ENCODE measurements around the gene ANKRD13A. TPM values are rescaled to one million over a fixed set of nuclear protein-coding genes. Genes with fewer than 3 reads are reported as not detected.
A peak's percentile ranks its signal among the peaks of the same experiment; 100 is the strongest.

ANKRD13A gene
- total and polyA plus RNA-seq, 9 donors = 18.3 to 53.4 (median 35.2) TPM

DNA sequence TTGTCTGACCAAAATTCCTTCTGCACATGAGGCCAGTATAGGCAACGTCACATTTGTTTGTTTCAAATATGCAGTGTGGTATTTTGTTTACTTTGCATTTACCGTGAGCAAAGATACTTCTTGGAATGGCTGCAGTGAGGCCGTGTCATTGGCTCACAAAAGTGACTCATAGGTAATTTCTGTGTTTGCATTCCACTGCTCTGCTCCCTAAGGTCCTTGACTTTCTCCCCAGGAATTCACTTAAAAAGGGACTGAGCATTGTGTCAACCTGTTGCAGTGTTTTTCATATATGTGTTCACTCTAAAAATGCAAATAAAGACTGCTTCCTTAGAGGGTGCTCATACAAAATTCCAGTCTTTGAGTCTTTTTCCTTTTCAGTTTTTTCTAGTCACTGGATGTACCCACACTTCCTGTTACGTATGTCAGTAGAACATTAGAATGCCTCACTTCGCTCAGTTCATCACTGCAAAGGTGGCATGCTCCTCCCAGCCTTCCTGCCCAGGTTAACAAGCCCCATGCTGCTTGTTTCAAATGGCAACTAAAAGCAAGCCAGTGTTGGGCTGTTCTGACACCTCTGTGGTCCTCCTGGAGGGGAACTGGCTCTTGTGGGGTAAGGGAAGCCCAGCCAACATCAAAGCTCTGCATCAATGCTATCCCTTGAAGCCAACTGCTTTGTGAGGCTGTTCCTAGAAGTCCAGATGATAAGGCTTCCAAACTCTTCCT lies 40.0 kb downstream of the ANKRD13A start:
- no peak for DNase-seq
- Histone ChIP-seq H3K27ac (peak overlapping the region in 1 of 2 donors; percentile 6), H3K4me1 (ENCODE audit: insufficient read depth) (peaks cover 6% of the 10 kb centered on the region), H3K27me3 (no peaks in the 10 kb centered on the region), H3K9me3 (no peaks in the 10 kb centered on the region), H3K4me3 (no peak overlapping the region), H3K36me3 (no peaks in the 10 kb centered on the region)
- 27 to 28% (median 27%) methylated on average over 5 of the region's 5 CpGs for WGBS, 3 donors
- TF ChIP-seq, protein P1, sequence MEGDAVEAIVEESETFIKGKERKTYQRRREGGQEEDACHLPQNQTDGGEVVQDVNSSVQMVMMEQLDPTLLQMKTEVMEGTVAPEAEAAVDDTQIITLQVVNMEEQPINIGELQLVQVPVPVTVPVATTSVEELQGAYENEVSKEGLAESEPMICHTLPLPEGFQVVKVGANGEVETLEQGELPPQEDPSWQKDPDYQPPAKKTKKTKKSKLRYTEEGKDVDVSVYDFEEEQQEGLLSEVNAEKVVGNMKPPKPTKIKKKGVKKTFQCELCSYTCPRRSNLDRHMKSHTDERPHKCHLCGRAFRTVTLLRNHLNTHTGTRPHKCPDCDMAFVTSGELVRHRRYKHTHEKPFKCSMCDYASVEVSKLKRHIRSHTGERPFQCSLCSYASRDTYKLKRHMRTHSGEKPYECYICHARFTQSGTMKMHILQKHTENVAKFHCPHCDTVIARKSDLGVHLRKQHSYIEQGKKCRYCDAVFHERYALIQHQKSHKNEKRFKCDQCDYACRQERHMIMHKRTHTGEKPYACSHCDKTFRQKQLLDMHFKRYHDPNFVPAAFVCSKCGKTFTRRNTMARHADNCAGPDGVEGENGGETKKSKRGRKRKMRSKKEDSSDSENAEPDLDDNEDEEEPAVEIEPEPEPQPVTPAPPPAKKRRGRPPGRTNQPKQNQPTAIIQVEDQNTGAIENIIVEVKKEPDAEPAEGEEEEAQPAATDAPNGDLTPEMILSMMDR (IDR thresholded peaks at IDR 0.05) = no peak
- no peak for TF ChIP-seq EP300 (IDR thresholded peaks at IDR 0.05)
- no peak for TF ChIP-seq POLR2A (IDR thresholded peaks at IDR 0.05)
- intact Hi-C loops (cut with DNase I) = no loop called here

GRCh38 chr12:110042264-110042663 lies 43.0 kb downstream of the ANKRD13A start:
- TF ChIP-seq, protein P1 (IDR thresholded peaks at IDR 0.05) = no peak
- TF ChIP-seq EP300 (IDR thresholded peaks at IDR 0.05) (no peak), POLR2A (IDR thresholded peaks at IDR 0.05) (no peak)
- no peak for DNase-seq

GRCh38 chr12:110046451-110047187 lies 47.4 kb downstream of the ANKRD13A start:
- Histone ChIP-seq H3K36me3 (no peaks in the 10 kb centered on the region), H3K27me3 (no peaks in the 10 kb centered on the region), H3K9me3 (no peaks in the 10 kb centered on the region), H3K27ac (no peak overlapping the region), H3K4me1 (ENCODE audit: insufficient read depth) (peaks cover 2% of the 10 kb centered on the region), H3K4me3 (no peak overlapping the region)
- no peak for TF ChIP-seq EP300 (IDR thresholded peaks at IDR 0.05)
- TF ChIP-seq, protein P1 (IDR thresholded peaks at IDR 0.05) = no peak
- TF ChIP-seq POLR2A (IDR thresholded peaks at IDR 0.05) = no peak
- 87 to 91% (median 88%) methylated on average over 8 of the region's 8 CpGs for WGBS, 3 donors
- intact Hi-C loops (cut with DNase I) = no loop called here
- DNase-seq = no peak

More at GRCh38 chr12:110042264-110042663, 43.0 kb downstream of the ANKRD13A start:
- H3K36me3 ChIP-seq = no peaks in the 10 kb centered on the region
- 91 to 96% (median 93%) methylated on average over 3 of the region's 3 CpGs for WGBS, 3 donors
- H3K27ac ChIP-seq = no peak overlapping the region
- intact Hi-C loops (cut with DNase I) = no loop called here
- peaks cover 6% of the 10 kb centered on the region for H3K4me1 ChIP-seq (ENCODE audit: insufficient read depth)
- no peaks in the 10 kb centered on the region for H3K27me3 ChIP-seq
- no peak overlapping the region for H3K4me3 ChIP-seq
- H3K9me3 ChIP-seq = no peaks in the 10 kb centered on the region

DNA sequence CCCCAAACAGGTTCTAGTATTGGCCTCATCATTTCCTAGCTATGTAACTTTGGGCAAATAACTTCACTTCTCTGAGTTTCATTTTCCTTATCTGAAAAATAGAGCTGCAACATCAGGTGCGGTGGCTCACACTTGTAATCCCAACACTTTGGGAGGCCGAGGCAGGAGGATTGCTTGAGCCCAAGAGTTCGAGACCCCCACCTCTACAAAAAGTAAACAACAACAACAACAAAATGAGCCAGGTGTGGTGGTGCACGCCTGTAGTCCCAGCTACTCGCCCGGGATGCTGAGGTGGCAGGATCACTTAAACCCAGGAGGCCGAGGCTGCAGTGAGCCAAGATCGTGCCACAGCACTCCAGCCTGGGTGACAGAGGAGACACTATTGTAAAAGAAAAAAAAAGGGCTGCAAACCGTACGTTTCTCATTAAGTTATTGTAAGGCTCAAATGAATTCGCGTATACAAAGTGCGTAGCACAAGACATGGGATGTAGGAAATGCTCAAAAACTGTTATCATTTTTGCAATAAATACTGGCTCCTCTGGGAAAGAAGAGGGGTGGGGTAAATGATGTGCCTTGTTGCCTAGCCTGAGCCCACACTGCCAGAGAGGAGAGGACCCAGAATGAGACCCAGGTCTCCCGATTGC lies 48.2 kb downstream of the ANKRD13A start:
- DNase-seq = no peak
- Histone ChIP-seq H3K4me1 (ENCODE audit: insufficient read depth) (peaks cover 2% of the 10 kb centered on the region), H3K4me3 (peak overlapping the region; percentile 97), H3K27ac (no peak overlapping the region), H3K36me3 (no peaks in the 10 kb centered on the region), H3K9me3 (no peaks in the 10 kb centered on the region), H3K27me3 (no peaks in the 10 kb centered on the region)
- intact Hi-C loops (cut with DNase I) = no loop called here
- TF ChIP-seq EP300 (IDR thresholded peaks at IDR 0.05) = no peak
- TF ChIP-seq, protein P1 (IDR thresholded peaks at IDR 0.05) = no peak
- TF ChIP-seq POLR2A (IDR thresholded peaks at IDR 0.05) = no peak
- 64 to 77% (median 67%) methylated on average over 14 of the region's 14 CpGs for WGBS, 3 donors

Measured in ovary (tissue), 9 donors.